HG03520 (cell line): ENCODE measurements around the gene MCC.
"Not testable (repeated sequence)": the region's sequence is repeated elsewhere in the genome, so short reads cannot be mapped to it uniquely, and the experiment has no call there.

Experiments used
- ATAC-seq: cut with Tn5 transposase; IDR thresholded peaks from one replicate; pipeline ENCODE4 v1.9.1; 2021; ENCODE audit warnings: mild to moderate bottlenecking, moderate library complexity; ENCODE audit not compliant: unreplicated experiment

MCC gene

GRCh38 chr5:113491022-113491421 lies 2.8 kb upstream of the MCC start:
- ATAC-seq = no peak

- no peak for ATAC-seq
Observed at GRCh38 chr5:113490317-113490716, 2.1 kb upstream of the MCC start.

DNA sequence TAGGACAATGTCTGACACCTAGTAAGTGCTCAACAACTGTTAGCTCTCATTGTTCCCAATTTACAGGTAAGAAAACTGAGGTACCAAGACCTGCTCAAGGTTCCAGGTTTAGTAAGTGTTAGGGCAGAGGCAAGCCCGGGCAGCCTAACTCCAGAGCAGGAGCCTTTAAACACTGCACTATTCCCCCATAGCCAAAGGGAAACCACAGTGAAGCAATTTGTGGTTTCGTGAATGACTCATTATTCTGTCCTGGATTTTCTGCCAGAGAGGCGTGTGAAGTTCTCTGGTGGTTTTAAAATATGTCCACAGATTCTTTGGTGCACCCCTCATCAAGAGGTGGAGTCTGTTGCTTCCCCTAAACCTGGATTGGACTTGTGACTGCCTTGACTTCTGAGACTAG lies 1.0 kb upstream of the MCC start:
- peak; percentile 40 for ATAC-seq

DNA sequence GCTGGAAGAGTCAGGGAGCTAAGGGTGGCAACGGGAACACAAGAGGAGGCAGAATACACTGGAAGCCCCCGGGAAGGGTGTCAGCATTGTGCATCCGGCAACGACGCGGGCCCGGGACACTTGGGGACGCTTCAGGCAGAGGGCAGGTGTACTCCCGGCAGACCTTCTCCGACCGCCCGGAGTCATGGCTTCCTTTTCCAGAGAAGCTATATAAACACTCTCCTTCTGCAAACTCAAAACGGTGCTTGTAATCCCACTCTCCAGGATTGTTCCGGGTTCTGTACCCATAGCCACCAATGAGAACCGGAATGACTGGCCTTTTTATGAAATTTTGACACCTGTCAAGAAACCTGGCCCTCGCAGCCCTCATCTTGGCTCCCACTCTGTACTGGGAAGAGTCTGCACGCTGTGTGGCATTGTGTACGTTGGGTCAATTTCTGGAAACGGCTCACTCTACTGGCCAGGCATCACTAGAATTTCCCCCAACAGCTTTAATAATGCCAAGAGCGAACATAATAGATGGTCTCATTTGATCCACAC lies 462 bp upstream of the MCC start:
- ATAC-seq = peak; percentile 7

DNA sequence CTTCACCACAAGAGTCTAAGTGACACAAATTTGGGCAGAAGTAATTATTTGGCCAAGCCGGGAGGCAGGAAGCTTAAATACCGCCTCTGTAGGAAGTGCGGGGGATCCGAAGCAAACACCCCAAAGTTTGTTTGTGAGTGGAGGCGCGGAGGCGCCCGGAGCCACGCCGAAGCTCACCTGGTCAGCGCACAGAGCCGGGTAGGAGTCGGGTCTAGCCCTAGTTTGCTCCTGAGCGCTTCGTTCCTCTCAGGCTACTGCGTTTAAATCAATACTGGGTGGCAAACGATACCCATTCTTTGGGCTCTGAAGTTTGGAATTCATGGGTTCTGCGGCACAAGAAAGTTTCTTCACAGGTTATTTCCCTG lies 855 bp downstream of the MCC start:
- no peak for ATAC-seq

DNA sequence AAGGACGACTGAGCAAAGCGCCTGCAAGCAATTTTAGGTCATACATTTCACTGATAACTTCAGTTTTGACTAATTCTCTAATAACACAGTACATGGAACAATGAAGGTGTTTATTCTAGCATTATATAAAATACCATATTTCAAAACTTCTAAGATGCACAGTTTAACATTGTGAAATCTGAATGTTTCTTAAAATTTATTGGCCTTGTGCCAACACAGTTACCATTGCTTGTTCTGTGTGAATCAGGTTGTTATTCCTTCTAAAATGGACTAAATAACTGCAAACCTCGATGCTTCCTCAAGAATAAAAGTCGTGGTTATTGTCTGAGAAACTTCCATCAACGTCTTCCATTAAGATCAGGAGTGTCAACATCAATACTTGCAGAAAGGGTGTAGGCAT lies 8.0 kb downstream of the MCC start:
- ATAC-seq = no peak

- no peak for ATAC-seq
Observed at GRCh38 chr5:113478691-113479090, 9.6 kb downstream of the MCC start.

- ATAC-seq = no peak
Observed at GRCh38 chr5:113474100-113474728, 14.0 kb downstream of the MCC start.

- ATAC-seq = no peak
Observed at GRCh38 chr5:113463032-113463431, 25.2 kb downstream of the MCC start.

GRCh38 chr5:113457106-113457505 lies 31.1 kb downstream of the MCC start:
- not testable (repeated sequence) for ATAC-seq

DNA sequence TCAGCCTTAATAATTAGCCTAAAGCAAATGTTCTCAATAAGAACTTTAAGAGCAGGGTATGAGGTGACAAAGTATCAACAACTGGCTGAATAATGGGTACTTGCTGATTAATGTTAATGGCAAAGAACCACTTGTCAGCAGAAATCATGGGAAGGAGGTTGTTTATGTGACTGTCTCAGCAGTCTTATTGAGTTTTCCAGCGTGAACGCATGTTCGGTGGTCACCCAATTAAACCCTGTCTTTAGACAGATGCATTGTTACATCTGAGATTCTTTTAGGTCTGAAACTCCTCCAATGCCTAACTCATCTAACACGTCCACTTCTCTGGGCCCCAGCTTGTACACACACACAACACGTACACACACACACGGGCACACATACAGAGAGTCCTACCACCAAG lies 35.3 kb downstream of the MCC start:
- ATAC-seq = no peak

GRCh38 chr5:113451797-113452196 lies 36.5 kb downstream of the MCC start:
- ATAC-seq = no peak

GRCh38 chr5:113450929-113451328 lies 37.3 kb downstream of the MCC start:
- no peak for ATAC-seq

- ATAC-seq = no peak
Observed at GRCh38 chr5:113450462-113450861, 37.8 kb downstream of the MCC start.

DNA sequence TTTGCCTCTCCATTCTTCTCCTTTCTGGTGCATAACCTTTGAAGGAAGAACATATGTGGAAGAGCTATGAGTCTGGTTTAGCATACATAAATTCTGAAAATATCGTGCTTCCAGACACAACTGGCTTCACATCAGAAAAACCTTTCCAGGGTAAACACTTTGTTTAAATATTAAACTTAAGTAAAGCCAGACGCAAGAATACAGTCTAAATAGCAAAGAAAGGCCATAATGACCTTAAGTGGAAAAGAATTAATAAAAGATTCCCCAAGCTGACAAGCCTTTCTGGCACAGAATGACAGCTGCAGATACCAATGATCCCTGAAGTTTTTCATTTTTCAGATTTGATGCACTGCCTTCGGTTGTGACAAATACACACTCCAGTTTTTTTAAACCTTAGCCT lies 40.0 kb downstream of the MCC start:
- ATAC-seq = no peak

GRCh38 chr5:113447498-113448050 lies 40.7 kb downstream of the MCC start:
- no peak for ATAC-seq

DNA sequence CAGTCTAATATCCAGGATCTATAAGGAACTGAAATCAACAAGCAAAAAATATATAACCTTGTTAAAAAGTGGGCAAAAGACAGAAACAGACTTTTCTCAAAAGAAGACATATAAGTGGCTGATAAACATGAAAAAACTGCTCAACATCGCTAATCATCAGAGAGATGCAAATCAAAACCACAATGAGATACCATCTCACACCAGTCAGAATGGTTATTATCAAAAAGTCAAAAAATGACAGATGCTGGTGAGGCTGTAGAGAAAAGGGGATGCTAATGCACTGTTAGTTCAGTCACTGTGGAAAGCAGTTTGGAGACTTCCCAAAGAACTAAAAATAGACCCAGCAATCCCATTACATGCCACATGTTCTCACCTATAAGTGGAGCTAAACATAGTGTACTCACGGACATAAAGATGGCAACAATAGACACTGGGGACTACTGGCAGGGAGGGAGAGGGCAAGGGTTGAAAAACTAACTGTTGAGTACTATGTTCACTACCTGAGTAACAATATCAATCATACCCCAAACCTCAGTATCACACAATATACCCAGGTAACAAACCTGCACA lies 41.8 kb downstream of the MCC start:
- ATAC-seq = no peak

- ATAC-seq = no peak
Observed at GRCh38 chr5:113437111-113437510, 51.1 kb downstream of the MCC start.

GRCh38 chr5:113435575-113435974 lies 52.7 kb downstream of the MCC start:
- no peak for ATAC-seq

DNA sequence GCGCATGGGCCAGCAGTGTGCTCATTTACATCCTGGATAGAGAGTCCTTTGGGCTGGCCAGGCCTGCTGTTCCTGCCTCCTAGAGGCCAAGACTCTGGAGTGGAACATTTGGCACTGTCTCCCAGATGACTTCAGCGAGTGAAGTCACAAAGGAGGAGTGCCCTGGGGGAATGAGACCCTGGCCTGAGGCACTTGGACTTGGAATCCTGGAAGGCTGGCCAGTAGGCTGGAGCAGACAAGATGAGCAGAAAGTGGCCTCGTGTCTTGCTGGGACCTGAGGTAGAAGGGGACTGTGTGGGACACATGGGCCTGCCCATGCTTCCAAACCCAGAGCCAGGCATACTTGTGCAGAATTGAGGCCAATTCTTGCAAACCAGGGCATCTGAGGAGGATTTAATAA lies 53.4 kb downstream of the MCC start, which contains the start of gene TSSK1B:
Gene TSSK1B (minus strand): TSS at position 101 of the 400 bp plus-strand sequence. CDS start 150 bp downstream, outside the sequence.
- ATAC-seq = no peak

- no peak for ATAC-seq
Observed at GRCh38 chr5:113433862-113434612, 54.2 kb downstream of the MCC start.

GRCh38 chr5:113433071-113433470 lies 55.2 kb downstream of the MCC start:
- no peak for ATAC-seq
